HL-60 (cell line): ENCODE results near the gene COQ10A.

Source experiments
- DNase-seq, 2 experiments: peaks; one replicate each; pipeline ENCODE4 v3.0.0-alpha.2; 2010 to 2020; ENCODE audit warnings: low read depth in 1 of 2, low spot score in 1 of 2
- H3K27ac ChIP-seq: fragments of 250-450 bp; sonication (Bioruptor Pico); replicated peaks from 2 replicates; pipeline ENCODE4 v1.5.1; 2020; ENCODE audit warnings: mild to moderate bottlenecking, moderate library complexity
- H3K27me3 ChIP-seq: fragments of 250-450 bp; sonication (Bioruptor Pico); 2 replicates; pipeline ENCODE4 v1.5.1; 2021; ENCODE audit warnings: mild to moderate bottlenecking, moderate library complexity; ENCODE audit not compliant: insufficient read depth, poor library complexity, severe bottlenecking
- H3K4me3 ChIP-seq: replicated peaks from 2 replicates; pipeline ENCODE4 v1.5.1; 2011; ENCODE audit warnings: mild to moderate bottlenecking, control low read depth, low read length; ENCODE audit not compliant: insufficient read depth
- GABPA ChIP-seq: IDR thresholded peaks from 2 replicates; pipeline ENCODE4 v1.6.1; 2012; ENCODE audit warnings: low read depth
- POLR2AphosphoS5 ChIP-seq: IDR thresholded peaks from 2 replicates; pipeline ENCODE4 v1.6.1; 2012; ENCODE audit warnings: low read depth
- REST ChIP-seq: IDR thresholded peaks from 2 replicates; pipeline ENCODE4 v1.6.1; 2012; ENCODE audit warnings: low read depth; ENCODE audit not compliant: insufficient replicate concordance
- SPI1 ChIP-seq: IDR thresholded peaks from 2 replicates; pipeline ENCODE4 v1.6.1; 2012; ENCODE audit warnings: low read depth, mild to moderate bottlenecking, borderline replicate concordance
- TF ChIP-seq, protein P1 (sequence below): IDR thresholded peaks from one replicate; pipeline ENCODE4 v1.5.1; 2011; ENCODE audit warnings: low read length, control low read depth, inconsistent platforms; ENCODE audit not compliant: insufficient read depth

The COQ10A gene

DNA sequence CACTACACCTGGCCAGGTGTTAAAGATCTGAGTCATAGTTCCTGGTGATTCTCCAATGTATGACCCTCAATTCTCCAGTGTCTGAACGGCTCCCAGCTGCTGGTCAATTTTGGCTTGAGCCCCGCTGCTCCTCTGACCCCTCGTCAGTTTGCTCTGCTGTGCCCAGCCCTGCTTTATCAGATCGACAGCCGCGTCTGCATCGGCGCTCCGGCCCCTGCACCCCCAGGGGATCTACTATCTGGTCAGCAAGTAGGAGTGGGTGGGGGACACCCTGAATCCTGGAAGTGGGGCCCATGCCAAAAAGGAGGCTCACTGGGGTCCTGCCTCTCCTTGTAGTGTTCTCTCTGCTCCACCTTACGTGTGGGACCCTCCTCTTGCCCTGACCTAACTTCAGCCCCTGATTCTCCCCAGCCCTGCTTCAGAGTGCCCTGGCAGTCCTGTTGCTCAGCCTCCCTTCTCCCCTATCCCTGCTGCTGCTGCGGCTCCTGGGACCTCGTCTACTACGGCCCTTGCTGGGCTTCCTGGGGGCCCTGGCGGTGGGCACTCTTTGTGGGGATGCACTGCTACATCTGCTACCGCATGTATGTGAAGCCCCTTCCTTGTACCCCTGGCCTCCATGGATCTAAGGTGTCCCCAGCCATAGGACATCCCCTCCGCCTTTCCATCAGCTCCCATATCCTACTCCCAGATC, 31.9 kb upstream of the COQ10A start:
- Histone ChIP-seq H3K4me3 (no peak overlapping the region), H3K27me3 (no peaks in the 10 kb centered on the region), H3K27ac (no peak overlapping the region)
- no peak for DNase-seq
- no peak for TF ChIP-seq REST
- no peak for TF ChIP-seq GABPA
- TF ChIP-seq POLR2AphosphoS5, result no peak
- TF ChIP-seq, protein P1, sequence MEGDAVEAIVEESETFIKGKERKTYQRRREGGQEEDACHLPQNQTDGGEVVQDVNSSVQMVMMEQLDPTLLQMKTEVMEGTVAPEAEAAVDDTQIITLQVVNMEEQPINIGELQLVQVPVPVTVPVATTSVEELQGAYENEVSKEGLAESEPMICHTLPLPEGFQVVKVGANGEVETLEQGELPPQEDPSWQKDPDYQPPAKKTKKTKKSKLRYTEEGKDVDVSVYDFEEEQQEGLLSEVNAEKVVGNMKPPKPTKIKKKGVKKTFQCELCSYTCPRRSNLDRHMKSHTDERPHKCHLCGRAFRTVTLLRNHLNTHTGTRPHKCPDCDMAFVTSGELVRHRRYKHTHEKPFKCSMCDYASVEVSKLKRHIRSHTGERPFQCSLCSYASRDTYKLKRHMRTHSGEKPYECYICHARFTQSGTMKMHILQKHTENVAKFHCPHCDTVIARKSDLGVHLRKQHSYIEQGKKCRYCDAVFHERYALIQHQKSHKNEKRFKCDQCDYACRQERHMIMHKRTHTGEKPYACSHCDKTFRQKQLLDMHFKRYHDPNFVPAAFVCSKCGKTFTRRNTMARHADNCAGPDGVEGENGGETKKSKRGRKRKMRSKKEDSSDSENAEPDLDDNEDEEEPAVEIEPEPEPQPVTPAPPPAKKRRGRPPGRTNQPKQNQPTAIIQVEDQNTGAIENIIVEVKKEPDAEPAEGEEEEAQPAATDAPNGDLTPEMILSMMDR, result no peak
- TF ChIP-seq SPI1, result no peak

DNA sequence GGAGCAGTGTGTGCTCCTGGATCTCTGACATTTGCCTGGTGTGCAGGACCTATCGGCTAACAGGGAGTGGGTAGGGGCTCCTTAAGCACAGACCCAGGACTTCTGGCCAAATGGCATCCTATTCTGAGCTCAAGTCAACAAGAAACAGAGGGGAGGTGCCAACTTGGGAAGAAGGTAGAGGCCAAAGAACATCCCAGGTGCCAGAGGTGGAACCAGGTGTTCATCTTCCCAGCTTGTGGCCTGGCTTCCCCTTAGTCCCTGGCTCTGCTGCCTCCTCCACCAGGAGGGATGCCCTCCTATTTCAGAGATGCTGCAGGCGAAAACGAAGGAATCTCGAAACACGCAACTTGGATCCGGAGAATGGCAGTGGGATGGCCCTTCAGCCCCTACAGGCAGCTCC, 30.7 kb upstream of the COQ10A start:
- TF ChIP-seq REST (no peak), POLR2AphosphoS5 (no peak), GABPA (no peak), SPI1 (no peak)
- TF ChIP-seq, protein P1, result no peak
- DNase-seq, result no peak
- no peak overlapping the region for H3K4me3 ChIP-seq
- H3K27ac ChIP-seq, result no peak overlapping the region
- H3K27me3 ChIP-seq, result no peaks in the 10 kb centered on the region

- Histone ChIP-seq H3K27ac (no peak overlapping the region), H3K4me3 (no peak overlapping the region), H3K27me3 (no peaks in the 10 kb centered on the region)
- DNase-seq, result no peak
- no peak for TF ChIP-seq REST
- TF ChIP-seq SPI1, result no peak
- no peak for TF ChIP-seq POLR2AphosphoS5
- TF ChIP-seq, protein P1, result no peak
- TF ChIP-seq GABPA, result no peak
These were observed 29.8 kb upstream of the COQ10A start for GRCh38 chr12:56236985-56237384.
